ENCODE data around the gene NPM1.

DNA sequence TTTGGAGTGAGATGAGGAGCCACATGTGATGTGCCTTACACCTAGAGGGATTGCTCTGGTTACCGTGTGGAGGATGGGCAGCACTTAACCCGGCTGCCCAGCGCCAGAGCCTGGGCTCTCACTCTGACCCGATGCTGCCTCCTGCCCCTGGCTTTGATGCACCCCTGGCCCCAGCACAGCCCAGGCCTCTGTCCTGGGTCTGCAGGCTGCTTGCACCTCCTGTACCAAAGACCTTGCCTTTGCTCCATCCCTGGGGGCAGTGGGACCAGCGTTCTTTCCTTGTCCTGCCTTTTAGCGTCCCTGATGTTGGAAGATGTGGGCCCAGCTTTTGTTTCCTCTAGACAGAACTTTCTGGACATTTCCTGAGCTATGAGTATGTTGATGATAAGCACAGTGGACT lies 72.2 kb downstream of the NPM1 start:
- TF ChIP-seq, protein P1, sequence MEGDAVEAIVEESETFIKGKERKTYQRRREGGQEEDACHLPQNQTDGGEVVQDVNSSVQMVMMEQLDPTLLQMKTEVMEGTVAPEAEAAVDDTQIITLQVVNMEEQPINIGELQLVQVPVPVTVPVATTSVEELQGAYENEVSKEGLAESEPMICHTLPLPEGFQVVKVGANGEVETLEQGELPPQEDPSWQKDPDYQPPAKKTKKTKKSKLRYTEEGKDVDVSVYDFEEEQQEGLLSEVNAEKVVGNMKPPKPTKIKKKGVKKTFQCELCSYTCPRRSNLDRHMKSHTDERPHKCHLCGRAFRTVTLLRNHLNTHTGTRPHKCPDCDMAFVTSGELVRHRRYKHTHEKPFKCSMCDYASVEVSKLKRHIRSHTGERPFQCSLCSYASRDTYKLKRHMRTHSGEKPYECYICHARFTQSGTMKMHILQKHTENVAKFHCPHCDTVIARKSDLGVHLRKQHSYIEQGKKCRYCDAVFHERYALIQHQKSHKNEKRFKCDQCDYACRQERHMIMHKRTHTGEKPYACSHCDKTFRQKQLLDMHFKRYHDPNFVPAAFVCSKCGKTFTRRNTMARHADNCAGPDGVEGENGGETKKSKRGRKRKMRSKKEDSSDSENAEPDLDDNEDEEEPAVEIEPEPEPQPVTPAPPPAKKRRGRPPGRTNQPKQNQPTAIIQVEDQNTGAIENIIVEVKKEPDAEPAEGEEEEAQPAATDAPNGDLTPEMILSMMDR (conservative IDR thresholded peaks at IDR 0.05 in 1 of 2, IDR thresholded peaks at IDR 0.05 in 1 of 2; ENCODE audit: extremely low read depth in 1 of 2, insufficient read depth in 1 of 2, low read depth in 1 of 2, low read length in 2 of 2) = no peak
- TF ChIP-seq EZH2 (IDR thresholded peaks at IDR 0.05; ENCODE audit: borderline replicate concordance, low read length) = no peak

All from mammary epithelial cell (primary cell).